HepG2 (cell line): ENCODE results near the gene AK9. TPM values are rescaled to one million over a fixed set of nuclear protein-coding genes. Genes with fewer than 3 reads are reported as not detected.

Source experiments
- ATAC-seq: fragments of 200-7000 bp; cut with Tn5 transposase; 3 replicates; pipeline ENCODE4 v1.9.1; 2020; ENCODE audit warnings: mild to moderate bottlenecking, moderate library complexity
- BruUV-seq: library from RNA; stranded (reverse); fragments of 400-500 nt; replicated peaks from 2 replicates; lab custom pipeline; 2021; lab: Mats Ljungman, UMichigan
- CTCF ChIA-PET: fragments of 300-600 bp; formaldehyde crosslinking; extraction: SDS; loops from one replicate; lab custom pipeline; 2021; ENCODE audit warnings: low total read pairs, inconsistent platforms, low intra/inter-chr PET ratio; lab: Yijun Ruan, JAX
- POLR2A ChIA-PET: fragments of 350-600 bp; sonication (Branson Sonifier 250); formaldehyde crosslinking; loops from one replicate; lab custom pipeline; 2020; ENCODE audit warnings: antibody characterized with exemption, inconsistent platforms; lab: Yijun Ruan, JAX
- DNase-seq: peaks from one replicate; pipeline ENCODE4 v3.0.0-alpha.2; 2015; ENCODE audit warnings: low spot score
- FAIRE-seq: peaks from 3 replicates; lab custom pipeline; 2011; peaks lifted over from hg19 to GRCh38; lab: Jason Lieb, UNC
- H2AFZ ChIP-seq: one replicate; pipeline ENCODE4 v1.6.1; 2011; ENCODE audit warnings: low read length, inconsistent platforms
- H3K27ac ChIP-seq: fragments of 300-600 bp; 3 replicates; pipeline ENCODE4 v1.8.0; 2011; ENCODE audit warnings: mixed run types, mild to moderate bottlenecking, mixed read lengths, low read length, inconsistent platforms; ENCODE audit not compliant: insufficient read depth; ENCODE audit errors: extremely low read length
- H3K27me3 ChIP-seq, 2 experiments: fragments of 200-600 bp in 1 of 2; 2 replicates in 1 of 2; 3 replicates in 1 of 2; pipeline versions ENCODE4 v1.6.0 to v1.8.0; 2011; ENCODE audit warnings: low read length in 2 of 2, mild to moderate bottlenecking in 2 of 2, moderate library complexity in 2 of 2, inconsistent platforms in 1 of 2; ENCODE audit not compliant: insufficient read depth in 2 of 2, control insufficient read depth in 1 of 2
- H3K36me3 ChIP-seq, 2 experiments: fragments of 200-600 bp in 1 of 2; replicated peaks in 1 of 2; 2 replicates in 1 of 2; 3 replicates in 1 of 2; pipeline versions ENCODE4 v1.5.1 to v1.8.0; 2011; ENCODE audit warnings: low read length in 2 of 2, inconsistent platforms in 1 of 2; ENCODE audit not compliant: insufficient read depth in 2 of 2, control insufficient read depth in 1 of 2
- H3K4me1 ChIP-seq: 2 replicates; pipeline ENCODE4 v1.5.1; 2012; ENCODE audit warnings: low read length, inconsistent platforms; ENCODE audit not compliant: insufficient read depth
- H3K4me2 ChIP-seq: 2 replicates; pipeline ENCODE4 v1.6.0; 2011; ENCODE audit warnings: low read depth, low read length, inconsistent platforms
- H3K4me3 ChIP-seq, 3 experiments: fragments of 200-600 bp in 1 of 3; sonication (generic), shearing (Covaris generic) in 1 of 3; replicated peaks in 1 of 3; 2 replicates each; pipeline ENCODE4 v1.5.1; 2011 to 2016; ENCODE audit warnings: low read length in 3 of 3, inconsistent platforms in 2 of 3, low read depth in 2 of 3, mild to moderate bottlenecking in 2 of 3, control low read depth in 1 of 3, mixed read lengths in 1 of 3; ENCODE audit not compliant: insufficient read depth in 1 of 3
- H3K79me2 ChIP-seq: one replicate; pipeline ENCODE4 v1.6.1; 2011; ENCODE audit warnings: low read length, inconsistent platforms; ENCODE audit not compliant: insufficient read depth
- H3K9ac ChIP-seq: 2 replicates; pipeline ENCODE4 v1.6.0; 2011; ENCODE audit warnings: mild to moderate bottlenecking, low read depth, low read length, inconsistent platforms; ENCODE audit not compliant: insufficient read depth
- H3K9me3 ChIP-seq: 2 replicates; pipeline ENCODE4 v1.5.1; 2012; ENCODE audit warnings: mild to moderate bottlenecking, low read length
- H4K20me1 ChIP-seq: 2 replicates; pipeline ENCODE4 v1.6.0; 2011; ENCODE audit warnings: inconsistent platforms, mild to moderate bottlenecking, low read length, moderate library complexity; ENCODE audit not compliant: insufficient read depth
- CBX1 ChIP-seq: IDR thresholded peaks from one replicate; pipeline ENCODE4 v1.6.1; 2016; ENCODE audit warnings: antibody characterized with exemption, low read depth
- EP300 ChIP-seq, 3 experiments: sonication (generic) in 1 of 3; formaldehyde crosslinking in 1 of 3; IDR thresholded peaks; 2 replicates each; pipeline versions ENCODE4 v1.5.1 to v1.6.1; 2011 to 2020; ENCODE audit warnings: low read depth in 2 of 3, low read length in 2 of 3, borderline replicate concordance in 1 of 3, improper control_type of control experiment in 1 of 3, mild to moderate bottlenecking in 1 of 3, missing genetic modification reagents in 1 of 3, moderate library complexity in 1 of 3
- MIER2 ChIP-seq: IDR thresholded peaks from 2 replicates; pipeline ENCODE4 v1.6.1; 2016; ENCODE audit warnings: missing biosample characterization, missing genetic modification reagents
- TBX2 ChIP-seq: sonication (generic); formaldehyde crosslinking; IDR thresholded peaks from 2 replicates; pipeline ENCODE4 v1.5.0; 2020; ENCODE audit warnings: missing genetic modification reagents, mild to moderate bottlenecking, borderline replicate concordance
- ZFP1 ChIP-seq: IDR thresholded peaks from 2 replicates; pipeline ENCODE4 v1.6.1; 2016
- ZNF605 ChIP-seq: sonication (generic); formaldehyde crosslinking; IDR thresholded peaks from 2 replicates; pipeline ENCODE4 v1.8.0; 2022; ENCODE audit warnings: mild to moderate bottlenecking, missing genetic modification reagents
- ZNF792 ChIP-seq: IDR thresholded peaks from 2 replicates; pipeline ENCODE4 v1.6.1; 2016
- WGBS: methylation state at CpG from one replicate; pipeline ENCODE4 v1.1.6; 2017; ENCODE audit warnings: low lambda C conversion rate; 5-methylcytosine and 5-hydroxymethylcytosine counted together
- in situ Hi-C: cut with HindIII; loops from 2 replicates; pipeline ENCODE4 v1.10.0; 2017; ENCODE audit warnings: low pct_unique_long_range_greater_than_20kb; ENCODE audit not compliant: extremely low pct_ligation_motif_present
- intact Hi-C: fragments of 100-400 bp; cut with micrococcal nuclease; formaldehyde crosslinking; loops from one replicate; pipeline ENCODE4 v1.10.0; 2022; ENCODE audit not compliant: unreplicated experiment
- polyA plus RNA-seq, 8 experiments: library from polyadenylated mRNA; depleted of rRNA in 3 of 8; stranded (reverse) in 7 of 8; unstranded in 1 of 8; fragments of >200 nt; fragmentation: Illumina TruSeq in 4 of 8; extraction: Trizol in 4 of 8; gene quantifications; 2 replicates each; pipeline versions ENCODE4 v1.2.1 to v1.2.3, GENCODE V29; 2011 to 2016; ENCODE audit warnings: low read depth in 4 of 8, missing spikeins in 1 of 8, mixed read lengths in 1 of 8; ENCODE audit not compliant: insufficient read depth in 1 of 8
- total RNA-seq, 5 experiments: library from RNA; depleted of rRNA; stranded (reverse); fragments of >200 nt; fragmentation: Illumina TruSeq; extraction: Trizol; gene quantifications; 2 replicates each; pipeline ENCODE4 v1.2.3, GENCODE V29; 2016; ENCODE audit warnings: low read depth in 1 of 5
- TF ChIP-seq, protein P1 (sequence below): sonication (generic); formaldehyde crosslinking; conservative IDR thresholded peaks from 2 replicates; pipeline ENCODE4 v1.4.0; 2020; ENCODE audit warnings: missing genetic modification reagents

Gene AK9
- total and polyA plus RNA-seq, 2 of the 13 experiments (the other 11 are each of a cell fraction or from before 2014, with no cell fraction given), result 3.2 to 4.8 TPM

- DNase-seq (no peak), ATAC-seq (no peak), FAIRE-seq (no peak)
- TF ChIP-seq ZFP1 (CRISPR knock-in tag), result no peak
- no peak for TF ChIP-seq MIER2 (CRISPR knock-in tag)
- TF ChIP-seq CBX1, result no peak
- no peak for TF ChIP-seq ZNF792 (CRISPR knock-in tag)
- TF ChIP-seq EP300 (IDR thresholded peaks at IDR 0.05; ENCODE audit: low read depth in 2 of 2, low read length in 2 of 2), result no peak
- no peak for TF ChIP-seq EP300 (CRISPR knock-in tag; IDR thresholded peaks at IDR 0.05; ENCODE audit: borderline replicate concordance)
- no peak for TF ChIP-seq TBX2 (CRISPR knock-in tag)
- TF ChIP-seq, protein P1, sequence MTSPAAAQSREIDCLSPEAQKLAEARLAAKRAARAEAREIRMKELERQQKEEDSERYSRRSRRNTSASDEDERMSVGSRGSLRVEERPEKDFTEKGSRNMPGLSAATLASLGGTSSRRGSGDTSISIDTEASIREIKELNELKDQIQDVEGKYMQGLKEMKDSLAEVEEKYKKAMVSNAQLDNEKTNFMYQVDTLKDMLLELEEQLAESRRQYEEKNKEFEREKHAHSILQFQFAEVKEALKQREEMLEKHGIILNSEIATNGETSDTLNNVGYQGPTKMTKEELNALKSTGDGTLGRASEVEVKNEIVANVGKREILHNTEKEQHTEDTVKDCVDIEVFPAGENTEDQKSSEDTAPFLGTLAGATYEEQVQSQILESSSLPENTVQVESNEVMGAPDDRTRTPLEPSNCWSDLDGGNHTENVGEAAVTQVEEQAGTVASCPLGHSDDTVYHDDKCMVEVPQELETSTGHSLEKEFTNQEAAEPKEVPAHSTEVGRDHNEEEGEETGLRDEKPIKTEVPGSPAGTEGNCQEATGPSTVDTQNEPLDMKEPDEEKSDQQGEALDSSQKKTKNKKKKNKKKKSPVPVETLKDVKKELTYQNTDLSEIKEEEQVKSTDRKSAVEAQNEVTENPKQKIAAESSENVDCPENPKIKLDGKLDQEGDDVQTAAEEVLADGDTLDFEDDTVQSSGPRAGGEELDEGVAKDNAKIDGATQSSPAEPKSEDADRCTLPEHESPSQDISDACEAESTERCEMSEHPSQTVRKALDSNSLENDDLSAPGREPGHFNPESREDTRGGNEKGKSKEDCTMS (CRISPR knock-in tag), result no peak
- no peak for TF ChIP-seq ZNF605 (CRISPR knock-in tag)
- Histone ChIP-seq H3K9me3 (no peaks in the 10 kb centered on the region), H3K27ac (no peak overlapping the region), H2AFZ (no peak overlapping the region), H3K79me2 (no peaks in the 10 kb centered on the region), H3K4me2 (no peak overlapping the region), H4K20me1 (no peaks in the 10 kb centered on the region), H3K4me1 (peaks cover 5% of the 10 kb centered on the region; the same call in 1 of the 2 replicates), H3K9ac (no peak overlapping the region), H3K27me3 (peaks cover 0 to 6% of the 10 kb centered on the region in 2 experiments; a peak in 3 of 5 replicates), H3K36me3 (no peaks in the 10 kb centered on the region), H3K4me3 (no peak overlapping the region)
- 90% methylated on average over 1 of the region's 1 CpG for WGBS
- POLR2A ChIA-PET, result no interaction called here
- CTCF ChIA-PET, result no interaction called here
- BruUV-seq, result no TSS peak
- intact Hi-C loops, result no loop called here
- in situ Hi-C loops, result no loop called here
Measured at GRCh38 chr6:109493865-109494264, 197.1 kb downstream of the AK9 start.
